Thyroid gland (tissue), 4 donors: Measurements from ENCODE around the gene RBPMS2.

ENCODE experiments used
- POLR2A ChIP-seq, 2 donors: fragments of 450-650 bp; IDR thresholded peaks; one replicate each; pipeline ENCODE4 v1.6.1; 2017; ENCODE audit warnings: antibody characterized with exemption in 2 of 2, mild to moderate bottlenecking in 2 of 2, moderate library complexity in 1 of 2
- TF ChIP-seq, protein P1 (sequence below), 6 experiments: fragments of 200-600 bp in 3 of 6; fragments of 450-650 bp in 3 of 6; sonication (generic) in 3 of 6; IDR thresholded peaks; one replicate each; pipeline ENCODE4 v1.5.1; 2016 to 2019; ENCODE audit warnings: antibody characterized with exemption in 6 of 6, mild to moderate bottlenecking in 2 of 6, inconsistent platforms in 1 of 6, moderate library complexity in 1 of 6

DNA sequence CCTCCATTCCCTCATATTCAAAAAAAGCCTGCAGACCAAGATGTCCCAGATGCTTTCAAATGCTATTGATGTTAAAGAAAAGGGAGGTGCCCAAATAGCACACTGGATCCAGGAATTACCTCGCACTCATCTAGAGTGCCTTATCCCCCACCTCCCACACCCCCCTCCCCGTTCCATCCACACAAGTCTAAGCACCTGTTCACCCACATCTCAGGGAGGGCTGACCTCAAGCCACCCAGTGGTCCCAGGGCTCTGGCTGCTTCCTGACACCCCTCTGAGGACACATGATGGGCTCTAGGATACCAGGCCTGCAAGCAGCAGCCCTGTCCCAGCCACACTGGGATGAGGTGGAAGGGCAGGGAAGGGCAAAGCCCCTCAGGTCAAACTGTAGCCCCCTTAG lies 4.8 kb downstream of the RBPMS2 start:
- TF ChIP-seq, protein P1, sequence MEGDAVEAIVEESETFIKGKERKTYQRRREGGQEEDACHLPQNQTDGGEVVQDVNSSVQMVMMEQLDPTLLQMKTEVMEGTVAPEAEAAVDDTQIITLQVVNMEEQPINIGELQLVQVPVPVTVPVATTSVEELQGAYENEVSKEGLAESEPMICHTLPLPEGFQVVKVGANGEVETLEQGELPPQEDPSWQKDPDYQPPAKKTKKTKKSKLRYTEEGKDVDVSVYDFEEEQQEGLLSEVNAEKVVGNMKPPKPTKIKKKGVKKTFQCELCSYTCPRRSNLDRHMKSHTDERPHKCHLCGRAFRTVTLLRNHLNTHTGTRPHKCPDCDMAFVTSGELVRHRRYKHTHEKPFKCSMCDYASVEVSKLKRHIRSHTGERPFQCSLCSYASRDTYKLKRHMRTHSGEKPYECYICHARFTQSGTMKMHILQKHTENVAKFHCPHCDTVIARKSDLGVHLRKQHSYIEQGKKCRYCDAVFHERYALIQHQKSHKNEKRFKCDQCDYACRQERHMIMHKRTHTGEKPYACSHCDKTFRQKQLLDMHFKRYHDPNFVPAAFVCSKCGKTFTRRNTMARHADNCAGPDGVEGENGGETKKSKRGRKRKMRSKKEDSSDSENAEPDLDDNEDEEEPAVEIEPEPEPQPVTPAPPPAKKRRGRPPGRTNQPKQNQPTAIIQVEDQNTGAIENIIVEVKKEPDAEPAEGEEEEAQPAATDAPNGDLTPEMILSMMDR (IDR thresholded peaks at IDR 0.05) = no peak
- no peak for TF ChIP-seq POLR2A (IDR thresholded peaks at IDR 0.05)
